NCI-H510A treated with DMSO at 0.1 percent for 48 hours (cell line): ENCODE measurements around the gene USP31.

ENCODE experiments used
- DNase-seq: peaks from one replicate; lab custom pipeline; 2025; lab: John Stamatoyannopoulos, UW

USP31 gene

DNA sequence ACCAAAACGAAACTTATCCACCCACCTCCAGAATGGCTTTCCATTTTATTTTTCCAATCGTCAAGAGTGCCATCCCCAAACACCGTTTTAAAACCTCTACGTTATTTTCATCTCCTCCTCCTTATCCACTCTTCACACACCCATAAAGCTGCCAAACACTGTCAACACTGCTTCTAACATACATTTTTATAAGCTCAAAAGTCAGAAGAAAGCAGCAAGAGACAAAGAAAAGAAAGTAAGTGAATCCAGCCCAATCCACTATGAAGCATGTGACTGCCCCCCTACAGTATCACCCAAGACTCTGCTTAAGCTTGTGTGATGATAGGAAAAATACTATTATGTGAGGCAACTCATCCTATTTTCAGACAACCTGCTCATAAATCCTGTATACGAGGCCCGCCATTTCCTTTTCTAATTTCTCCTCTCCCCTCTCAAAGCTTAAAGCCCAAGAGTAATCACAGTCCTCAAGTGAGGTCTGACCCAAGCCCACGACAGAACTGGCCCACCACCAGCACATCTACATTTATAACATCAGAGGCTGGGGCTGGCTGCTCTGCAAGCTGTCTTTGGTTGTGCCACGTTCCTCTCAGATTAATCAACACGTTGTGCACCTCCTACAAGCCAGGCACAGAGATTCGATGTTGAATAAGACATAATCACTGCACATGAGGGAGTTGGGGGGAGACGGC is 16.3 kb downstream of the USP31 start:
- no peak for DNase-seq

DNA sequence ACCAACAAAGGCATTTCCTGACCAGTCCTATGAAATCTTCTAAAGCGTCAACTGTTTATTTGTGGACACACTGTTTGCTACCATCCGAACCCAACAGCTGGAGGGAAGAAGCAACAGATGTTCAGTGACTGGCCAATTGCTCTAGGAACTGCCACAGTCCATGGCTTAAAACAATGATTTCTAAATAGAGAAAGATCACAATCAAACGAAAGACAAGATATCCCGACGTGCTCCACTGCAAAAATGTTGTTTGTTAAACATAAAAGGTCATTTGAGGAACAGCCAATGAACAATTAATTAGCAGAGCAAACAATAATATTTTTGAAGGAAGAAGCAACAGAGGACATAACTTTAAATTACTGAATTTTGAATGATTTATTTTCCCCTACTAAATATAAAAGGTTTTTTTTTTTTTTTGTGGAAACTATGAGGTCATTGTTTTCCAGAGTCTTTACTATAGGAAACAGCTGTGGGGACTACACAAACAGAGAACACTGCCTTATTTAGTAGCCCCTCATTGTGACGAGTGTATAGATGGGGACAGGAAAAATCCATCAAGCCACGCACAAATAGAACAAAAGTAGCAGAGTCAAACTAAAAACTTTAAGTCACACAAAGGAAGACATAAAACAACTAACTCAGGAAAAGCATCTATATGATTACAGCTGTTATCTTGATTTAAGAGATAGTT is 17.2 kb downstream of the USP31 start:
- DNase-seq: peak; percentile 51

DNA sequence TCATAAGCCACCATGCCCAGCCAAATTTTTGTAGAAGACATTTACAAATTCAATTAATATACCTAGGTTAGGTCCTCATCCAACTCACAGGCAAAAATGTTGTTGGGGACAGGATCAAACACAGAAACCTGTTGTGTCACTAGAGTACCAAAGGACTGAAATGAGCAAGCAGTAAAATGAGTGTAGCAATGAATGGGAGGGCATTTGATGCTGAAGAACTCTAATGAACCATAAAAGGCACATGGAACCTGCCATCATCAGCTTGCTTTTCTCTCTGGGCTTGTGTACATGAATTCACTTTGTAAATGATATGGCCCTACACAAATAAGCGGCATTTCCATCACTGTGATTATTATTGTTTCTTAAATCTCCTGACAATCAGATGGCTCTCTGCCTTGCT is 17.8 kb downstream of the USP31 start:
- peak; percentile 51 for DNase-seq

DNA sequence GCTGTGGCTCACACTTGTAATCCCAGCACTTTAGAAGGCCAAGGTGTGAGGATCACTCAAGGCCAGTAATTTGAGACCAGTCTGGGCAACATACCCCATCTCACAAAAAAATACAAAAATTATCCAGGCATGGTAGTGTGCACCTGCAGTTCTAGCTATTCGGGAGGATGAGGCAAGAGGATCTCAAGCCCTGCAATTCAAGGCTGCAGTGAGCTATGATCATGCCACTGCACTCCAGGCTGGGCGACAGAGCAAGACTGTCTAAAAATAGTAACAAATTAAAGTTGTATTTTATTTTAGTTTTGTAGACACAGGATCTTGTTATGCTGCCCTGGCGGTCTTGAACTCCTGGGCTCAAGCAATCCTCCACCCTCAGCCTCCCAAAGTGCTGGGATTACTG is 18.2 kb downstream of the USP31 start:
- DNase-seq: no peak

DNA sequence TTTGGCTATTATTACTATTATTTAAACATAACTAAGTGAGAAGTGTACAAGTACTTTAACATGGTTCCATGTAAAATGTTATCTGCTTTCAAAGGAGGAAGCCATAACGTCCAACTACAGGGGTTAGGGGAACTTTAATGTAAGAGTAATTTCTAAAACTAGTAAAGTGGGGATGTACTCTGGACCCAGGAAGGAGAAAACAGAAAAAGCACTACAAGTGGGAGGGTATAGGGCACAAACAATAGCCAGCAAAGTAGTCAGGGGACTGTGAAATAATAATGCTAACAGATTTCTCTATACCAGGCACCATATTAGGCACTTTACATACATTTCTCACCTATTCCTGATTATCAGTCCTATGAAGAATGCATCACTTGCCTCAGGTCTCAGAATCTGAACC is 19.6 kb downstream of the USP31 start:
- DNase-seq: no peak

- no peak for DNase-seq
These were observed 21.2 kb downstream of the USP31 start for GRCh38 chr16:23128056-23128455.

- no peak for DNase-seq
These were observed 24.0 kb downstream of the USP31 start for GRCh38 chr16:23125277-23125676.

GRCh38 chr16:23124315-23124714 is 24.9 kb downstream of the USP31 start:
- no peak for DNase-seq

DNA sequence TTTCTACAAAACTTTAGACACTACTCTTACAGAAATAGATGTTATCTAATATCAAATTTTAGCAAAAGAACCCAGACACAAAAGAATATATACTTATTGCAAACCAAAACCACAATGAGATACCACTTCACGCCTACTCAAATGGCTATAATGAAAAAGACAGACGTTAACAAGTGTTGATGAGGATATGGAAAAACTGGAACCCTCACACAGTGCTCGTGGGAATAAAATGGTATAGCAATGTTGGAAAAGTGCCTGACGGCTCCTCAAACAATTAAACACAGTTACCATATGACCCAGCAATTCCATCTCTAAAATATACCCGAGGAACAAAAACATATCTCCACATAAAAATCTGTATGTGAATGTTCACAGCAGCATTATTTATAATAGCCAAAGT is 27.1 kb downstream of the USP31 start:
- DNase-seq: no peak

GRCh38 chr16:23121024-23121423 is 28.2 kb downstream of the USP31 start:
- peak; percentile 20 for DNase-seq

DNA sequence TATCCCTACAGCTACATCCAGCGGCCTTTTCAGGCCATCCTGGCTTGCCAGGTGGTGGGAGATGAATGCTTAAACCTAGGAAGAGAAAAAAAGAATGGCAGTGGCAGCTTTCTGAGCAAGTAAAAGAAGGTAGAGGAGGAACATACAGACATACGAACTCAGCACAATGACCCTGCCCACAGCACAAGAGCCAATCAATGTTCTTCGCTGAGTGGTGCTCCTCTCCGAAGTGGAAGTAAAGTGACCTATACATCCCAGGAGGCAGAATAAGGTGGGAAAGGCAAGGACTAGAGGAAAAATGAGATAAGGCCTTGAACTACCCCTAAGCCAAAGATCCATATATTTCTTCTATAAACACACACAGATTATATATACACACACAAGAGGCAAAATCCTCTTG is 28.7 kb downstream of the USP31 start:
- DNase-seq: no peak

GRCh38 chr16:23119570-23119969 is 29.7 kb downstream of the USP31 start:
- DNase-seq: no peak

- no peak for DNase-seq
These were observed 34.9 kb downstream of the USP31 start for GRCh38 chr16:23114131-23114904.

DNA sequence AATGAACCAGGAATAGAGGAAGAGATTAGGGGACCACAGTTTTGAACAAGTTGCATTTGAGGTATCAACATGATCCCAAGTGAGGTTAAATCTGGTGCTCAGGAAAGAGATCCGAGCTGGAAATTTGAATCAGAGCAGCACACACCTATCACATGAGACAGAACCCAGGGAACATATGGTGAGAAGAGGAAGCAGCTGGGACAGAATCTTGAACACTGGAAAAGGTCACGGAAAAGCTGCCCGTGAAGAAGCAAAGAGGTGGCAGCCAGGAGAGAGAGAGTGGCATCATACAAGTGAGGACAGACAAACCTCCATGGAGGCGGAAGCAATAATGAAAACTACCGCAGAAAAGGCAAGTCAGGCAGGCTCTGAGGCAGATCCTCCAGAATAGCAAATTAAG is 36.1 kb downstream of the USP31 start:
- DNase-seq: no peak

DNA sequence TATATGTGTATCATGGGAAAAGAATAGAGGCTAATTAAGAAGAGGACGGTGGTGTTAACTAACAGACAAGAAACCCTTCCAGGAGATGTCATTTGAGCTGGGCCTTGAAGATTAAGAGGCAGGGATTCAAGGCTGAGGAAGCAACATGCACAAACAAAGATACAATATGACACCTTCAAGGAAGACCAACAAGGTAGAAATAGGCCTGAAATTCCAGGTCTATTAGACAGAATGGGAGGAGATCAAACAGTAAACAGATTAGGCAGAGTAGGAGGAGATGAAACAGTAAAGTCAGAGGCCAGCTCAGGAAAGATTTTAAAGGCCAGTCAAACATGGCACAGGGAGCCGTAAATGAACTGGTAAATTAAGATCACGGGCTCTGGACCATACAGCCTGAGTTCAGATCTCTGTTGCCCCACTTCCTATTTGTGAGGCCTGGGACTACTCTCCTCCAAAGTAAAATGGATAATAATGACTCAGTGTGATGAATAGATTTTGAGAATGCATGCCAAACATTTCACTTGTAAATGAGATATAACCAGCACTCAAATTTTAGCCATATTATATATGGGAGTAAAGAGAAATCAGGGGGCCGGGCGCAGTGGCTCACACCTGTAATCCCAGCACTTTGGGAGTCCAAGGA is 38.9 kb downstream of the USP31 start:
- DNase-seq: no peak

GRCh38 chr16:23107936-23108335 is 41.3 kb downstream of the USP31 start:
- DNase-seq: no peak

- DNase-seq: no peak
These were observed 42.1 kb downstream of the USP31 start for GRCh38 chr16:23107117-23107516.

GRCh38 chr16:23105309-23105708 is 43.9 kb downstream of the USP31 start:
- no peak for DNase-seq

GRCh38 chr16:23104032-23104955 is 45.0 kb downstream of the USP31 start:
- no peak for DNase-seq

GRCh38 chr16:23103603-23104002 is 45.6 kb downstream of the USP31 start:
- no peak for DNase-seq

DNA sequence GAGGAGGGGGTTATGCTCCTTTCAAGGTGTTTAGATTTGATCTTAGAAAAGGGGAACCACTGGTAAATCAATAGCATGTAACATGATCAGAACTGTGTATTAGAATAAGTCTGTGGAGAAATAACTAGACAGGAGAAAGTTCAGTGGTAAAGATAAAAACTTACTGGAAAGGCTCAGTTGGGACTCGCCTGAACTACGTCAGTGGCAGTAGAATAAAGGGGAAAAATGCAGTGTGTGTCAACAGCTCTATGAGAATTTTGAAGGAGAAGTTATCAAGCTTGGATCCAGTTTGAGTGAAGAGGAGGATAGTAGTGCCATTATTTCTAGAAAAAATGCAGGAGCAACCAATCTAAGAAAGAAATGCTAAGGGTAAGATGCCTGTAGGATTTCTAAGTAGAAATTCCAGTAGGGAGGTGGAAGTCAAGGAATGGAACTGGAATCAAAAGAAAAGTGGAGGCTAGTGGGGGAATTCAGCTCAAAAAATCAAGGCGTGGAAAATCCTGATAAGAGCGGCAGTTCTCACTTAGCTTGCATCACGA is 48.2 kb downstream of the USP31 start:
- DNase-seq: no peak
